COLO668 (cell line): ENCODE data around the gene SLC34A3.

ENCODE experiments used
- DNase-seq: peaks from one replicate; lab custom pipeline; 2025; ENCODE audit not compliant: unreplicated experiment; lab: John Stamatoyannopoulos, UW

The SLC34A3 gene

DNA sequence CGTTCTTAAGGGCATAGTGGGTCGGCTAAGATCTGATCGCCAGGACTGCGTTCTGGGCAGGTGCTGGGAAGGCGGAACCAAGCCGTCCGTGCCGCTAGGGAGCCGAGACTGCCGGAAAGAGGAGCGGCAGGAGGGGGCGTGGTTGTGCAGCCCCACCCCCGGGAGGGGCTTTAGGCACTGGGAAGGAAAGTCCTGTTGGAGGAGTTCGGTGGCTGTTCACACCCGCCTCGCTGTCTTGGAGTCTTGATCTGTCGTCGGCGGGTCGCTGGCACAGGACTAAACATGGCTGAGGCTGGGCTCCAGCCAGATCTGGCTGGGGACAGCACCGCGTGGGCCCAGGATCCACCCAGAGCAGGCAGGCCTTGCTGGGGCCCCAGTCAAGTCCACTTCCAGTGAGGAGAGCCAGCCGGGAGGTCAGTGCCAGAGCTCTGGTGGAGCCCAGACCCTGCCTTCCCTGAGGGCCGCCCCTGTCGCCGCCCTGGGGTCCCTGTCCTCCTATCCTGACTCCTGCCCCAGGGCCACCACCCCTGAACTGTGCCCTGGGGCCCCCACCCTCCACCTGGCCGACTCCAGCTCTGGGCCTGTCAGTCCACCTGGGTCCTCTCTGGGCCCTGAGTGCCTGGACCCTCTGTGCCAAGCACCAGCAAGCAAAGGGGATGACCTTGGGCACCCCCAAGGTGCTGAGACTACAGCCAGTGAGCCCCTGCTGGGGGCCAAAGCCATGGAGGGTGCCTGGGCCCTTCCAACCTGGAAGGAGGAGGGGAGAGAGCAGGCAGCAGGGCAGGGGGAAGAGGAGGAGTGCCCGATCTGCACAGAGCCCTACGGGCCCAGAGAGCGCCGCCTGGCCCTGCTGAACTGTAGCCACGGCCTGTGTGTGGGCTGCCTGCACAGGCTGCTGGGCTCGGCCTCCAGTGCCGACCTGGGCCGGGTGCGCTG is 13.2 kb upstream of the SLC34A3 start:
- peak; percentile 58 for DNase-seq

DNA sequence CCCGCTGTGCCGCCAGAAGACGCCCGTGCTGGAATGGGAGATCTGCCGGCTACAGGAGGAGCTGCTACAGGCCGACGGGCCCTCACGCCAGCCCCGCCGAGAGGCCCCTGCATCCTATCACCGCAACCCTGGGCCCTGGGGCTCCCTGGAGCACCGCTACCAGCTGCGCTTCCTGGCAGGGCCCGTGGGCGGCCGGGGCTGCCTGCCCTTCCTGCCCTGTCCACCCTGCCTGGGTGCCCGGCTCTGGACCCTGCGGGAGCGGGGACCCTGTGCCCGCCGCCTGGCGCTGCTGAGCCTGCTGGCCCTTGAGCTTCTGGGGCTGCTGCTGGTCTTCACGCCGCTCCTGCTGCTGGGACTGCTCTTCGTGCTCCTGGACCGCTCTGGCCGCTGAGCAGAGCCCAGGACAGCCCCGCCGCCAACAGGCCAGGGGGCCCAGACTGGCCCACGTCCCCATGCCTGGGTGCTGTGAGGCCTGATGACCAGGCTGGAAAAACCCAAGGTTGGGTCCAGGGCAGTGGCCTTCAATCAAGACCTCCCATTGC is 12.4 kb upstream of the SLC34A3 start:
- no peak for DNase-seq

- peak; percentile 64 for DNase-seq
These were observed 11.9 kb upstream of the SLC34A3 start for GRCh38 chr9:137218754-137219271.

DNA sequence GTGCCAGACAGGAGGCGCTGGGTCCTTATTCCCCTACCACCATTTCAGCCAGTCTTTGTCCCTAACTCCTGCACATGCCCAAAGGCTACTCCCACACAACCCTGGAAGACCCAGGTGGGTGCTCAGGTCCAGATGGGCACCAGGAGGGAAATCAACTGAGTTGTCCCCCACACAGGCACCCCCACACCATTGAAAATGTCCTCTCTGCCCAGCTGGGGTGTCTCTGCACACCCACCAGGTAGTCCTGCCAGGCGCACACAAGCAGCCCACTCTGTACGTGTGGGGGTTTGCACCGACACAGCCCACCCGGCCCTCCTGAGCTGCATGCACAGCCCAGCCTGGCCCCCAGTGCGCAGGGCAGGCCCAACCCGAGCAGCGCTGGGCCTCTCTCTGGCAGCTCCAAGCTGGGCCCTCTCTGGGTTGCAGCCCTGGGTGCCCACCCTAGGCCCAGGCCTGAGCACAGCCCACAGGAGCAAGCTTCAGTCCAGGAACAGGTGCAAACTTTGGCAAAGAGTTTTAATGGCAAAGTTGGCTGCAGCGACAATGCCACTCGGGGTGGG is 10.9 kb upstream of the SLC34A3 start:
- no peak for DNase-seq

- DNase-seq: peak; percentile 41
These were observed 10.2 kb upstream of the SLC34A3 start for GRCh38 chr9:137220317-137221094.

DNA sequence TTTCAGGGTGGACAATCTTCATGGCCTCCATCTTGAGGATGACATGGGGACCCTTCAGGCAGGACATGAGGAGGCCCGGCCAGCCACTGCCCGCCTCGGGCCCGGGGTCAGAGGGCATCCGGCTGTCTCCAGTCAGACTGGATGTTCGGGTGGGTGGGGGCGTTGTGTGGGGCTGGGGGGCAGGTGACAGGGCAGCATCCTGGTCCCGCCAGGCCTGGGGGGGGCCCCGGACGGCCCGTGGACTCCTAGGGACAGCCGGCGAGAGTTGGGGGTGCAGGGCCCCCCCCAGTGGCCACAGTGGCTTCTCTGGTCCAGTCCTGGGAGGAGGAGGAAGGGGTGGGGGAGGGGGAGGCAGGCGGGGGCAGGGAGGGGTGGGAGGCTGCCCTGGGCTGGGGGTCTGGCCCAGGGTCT is 9.6 kb upstream of the SLC34A3 start:
- DNase-seq: no peak

DNA sequence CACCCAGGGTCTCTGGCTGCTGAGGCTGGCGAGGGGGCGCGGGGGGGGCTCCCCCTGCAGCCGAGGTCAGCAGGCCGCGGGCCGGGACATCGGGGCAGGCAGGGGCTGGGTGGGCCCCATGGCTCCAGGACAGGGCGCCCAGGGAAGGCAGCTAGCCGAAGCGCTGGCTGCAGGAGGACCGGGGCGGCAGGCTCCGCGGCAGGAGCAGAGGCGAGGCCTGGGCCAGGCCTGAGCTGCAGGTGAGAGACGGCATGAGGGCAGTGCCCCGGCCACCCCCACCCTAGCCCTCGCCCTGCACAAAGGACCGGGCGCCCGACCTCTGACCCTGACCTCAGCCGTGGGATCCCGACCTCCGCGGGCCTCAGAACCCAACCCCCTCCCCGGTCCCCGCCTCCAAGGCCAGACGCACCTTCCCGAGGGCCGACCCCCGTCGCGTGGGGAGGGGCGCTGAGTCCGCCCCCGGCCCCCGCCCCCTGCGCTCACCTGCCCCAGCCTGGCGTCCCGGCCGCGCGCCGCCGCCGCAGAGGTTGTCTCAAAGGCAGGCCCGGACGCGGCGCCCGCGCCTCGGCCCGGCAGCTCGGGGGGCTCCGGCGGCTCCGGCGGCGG is 9.1 kb upstream of the SLC34A3 start:
- DNase-seq: peak; percentile 37

DNA sequence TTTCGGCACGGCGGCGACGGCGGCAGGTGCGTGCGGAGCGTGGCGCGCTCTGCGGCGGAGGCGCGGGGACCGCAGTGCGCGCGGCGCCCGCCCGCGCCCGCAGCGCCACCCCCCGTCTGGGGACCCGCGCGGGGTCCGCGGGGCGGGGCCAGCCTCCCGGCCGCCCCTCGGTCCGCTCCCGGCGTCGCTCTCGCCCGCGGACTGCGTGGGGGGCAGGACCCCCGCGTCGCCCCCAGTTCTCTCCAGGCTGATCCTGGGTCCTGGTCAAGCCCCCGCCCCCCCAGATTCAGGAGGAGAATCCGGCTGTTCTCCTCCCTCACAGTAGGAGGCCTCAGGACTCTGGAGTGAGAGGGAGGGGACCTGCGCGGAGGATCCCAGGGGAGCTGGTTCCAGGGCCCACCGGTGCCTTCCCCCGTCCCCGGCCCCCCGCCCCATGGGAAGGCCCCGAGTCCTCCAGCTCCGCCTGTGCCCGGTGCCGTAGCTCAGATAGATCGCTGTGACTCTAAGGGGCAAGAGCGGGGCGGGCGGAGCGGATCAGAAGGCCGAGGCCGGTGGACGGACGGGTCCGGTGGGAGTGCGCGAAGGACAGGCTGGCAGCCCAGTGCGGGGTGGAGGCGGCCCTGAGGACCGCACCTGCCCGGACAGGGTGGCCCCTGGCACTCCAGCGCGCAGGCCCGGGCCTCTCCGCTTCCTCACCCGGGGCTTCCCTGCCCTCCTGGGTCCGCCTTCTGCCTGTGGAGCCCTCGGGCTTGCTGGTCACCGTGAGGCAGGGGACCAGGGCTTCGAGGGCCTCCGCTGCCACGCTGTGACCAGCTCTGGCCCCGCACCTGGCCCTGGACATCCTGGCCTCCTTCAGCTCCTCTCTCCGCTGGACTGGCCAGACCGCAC is 8.3 kb upstream of the SLC34A3 start, which contains the start of gene RNF208:
TSS of gene RNF208 (minus strand) at position 51 of the 888 bp plus-strand sequence. CDS start 1,028 bp downstream, outside the sequence.
- peak; percentile 50 for DNase-seq

DNA sequence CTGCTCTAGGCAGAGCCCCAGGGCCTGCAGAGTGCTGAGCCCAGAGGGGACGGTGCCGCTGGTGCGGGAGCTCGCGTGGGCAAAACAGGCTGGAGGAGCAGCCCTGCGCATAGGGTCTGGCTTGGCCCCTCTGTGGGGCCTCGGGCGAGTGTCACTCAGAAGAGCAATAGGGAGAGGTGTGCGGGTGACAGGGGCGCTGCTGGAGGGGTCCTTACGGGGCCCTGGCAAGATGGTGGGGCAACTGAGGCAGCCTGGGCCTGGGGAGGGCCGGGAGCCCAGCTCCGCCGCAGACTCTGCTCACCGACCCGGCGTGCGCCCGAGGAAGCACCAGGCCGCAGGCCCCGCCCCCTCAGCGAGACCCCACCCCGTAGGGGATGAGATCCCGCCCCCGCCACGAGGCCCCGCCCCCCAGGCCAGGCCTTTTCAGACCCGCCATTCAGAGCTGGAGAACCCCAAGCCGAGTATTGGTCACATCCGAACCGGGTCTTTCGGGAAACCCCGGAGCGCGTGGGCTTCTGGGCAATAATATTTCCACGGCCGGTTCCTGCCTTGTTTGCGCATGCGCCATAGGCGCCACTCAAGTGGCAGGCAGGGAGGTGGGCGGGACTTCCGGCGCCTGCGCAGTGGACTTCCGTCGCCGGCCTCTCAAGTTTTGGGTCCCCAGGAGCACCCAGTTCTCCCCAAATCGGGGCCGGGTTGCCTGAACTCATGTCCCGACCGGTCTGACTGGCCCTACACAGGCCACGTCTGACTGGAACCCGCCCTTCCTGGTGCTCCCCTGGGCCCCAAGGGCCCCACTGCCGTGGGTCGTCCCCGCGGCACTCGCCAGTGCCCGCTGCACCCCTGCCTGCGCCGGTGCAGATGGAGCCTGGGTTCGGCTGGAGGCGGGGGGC is 7.4 kb upstream of the SLC34A3 start:
- peak; percentile 96 for DNase-seq

- no peak for DNase-seq
These were observed 5.6 kb upstream of the SLC34A3 start, which contains the start of gene CYSRT1 for GRCh38 chr9:137224830-137225694. CYSRT1 (plus strand) TSS chr9:137225174; CDS start chr9:137225622, 448 bp downstream.

- no peak for DNase-seq
These were observed 4.9 kb upstream of the SLC34A3 start for GRCh38 chr9:137225699-137226331.

GRCh38 chr9:137226338-137227053 is 4.2 kb upstream of the SLC34A3 start:
- DNase-seq: no peak

DNA sequence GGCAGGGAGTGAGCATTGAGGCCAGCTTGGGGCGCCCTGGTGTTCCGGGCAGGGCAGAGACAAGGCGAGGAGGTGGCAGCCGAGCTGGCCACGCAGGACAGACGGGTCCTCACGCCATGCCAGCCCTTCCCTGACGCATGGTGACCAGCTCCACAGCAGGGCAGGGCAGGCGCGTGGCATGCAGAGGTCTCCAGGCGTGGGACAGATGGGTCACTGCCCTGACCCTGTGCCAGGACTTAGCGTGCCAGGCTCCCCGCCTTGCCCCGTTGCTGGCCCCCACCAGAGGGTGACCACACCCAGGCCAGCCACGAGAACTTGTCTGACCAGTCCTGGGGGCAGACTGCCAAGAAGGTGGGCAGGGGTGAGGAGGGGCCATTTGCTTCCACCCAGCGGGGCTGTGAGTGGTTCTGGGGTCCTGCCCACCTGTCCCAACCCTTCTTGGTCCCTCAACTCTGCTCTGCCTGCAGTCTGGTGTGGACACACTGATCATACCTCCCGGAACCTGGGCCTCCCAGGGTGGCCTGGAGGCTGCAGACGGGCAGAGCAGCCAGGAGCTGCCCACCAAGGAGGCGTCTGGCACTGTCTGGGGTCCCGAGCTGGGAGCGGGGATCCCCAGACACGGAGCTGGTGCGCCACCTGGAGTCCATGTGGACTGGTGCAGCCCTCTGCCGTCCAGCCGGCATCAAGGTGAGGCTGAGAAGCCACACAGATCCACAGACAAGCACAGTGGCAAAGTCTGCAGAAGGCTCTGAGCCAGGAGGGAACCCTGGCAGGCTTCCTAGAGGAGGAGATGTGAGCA is 3.4 kb upstream of the SLC34A3 start, which contains the start of gene RNF224:
TSS of gene RNF224 (plus strand) at position 449 of the 799 bp plus-strand sequence. CDS start 834 bp downstream, outside the sequence.
- peak; percentile 79 for DNase-seq

GRCh38 chr9:137227853-137228505 is 2.7 kb upstream of the SLC34A3 start:
- DNase-seq: no peak

- no peak for DNase-seq
These were observed 2.2 kb upstream of the SLC34A3 start for GRCh38 chr9:137228506-137228967.
